Nephron (organoid): ENCODE measurements around the gene SPOUT1.
A peak's percentile ranks its signal among the peaks of the same experiment; 100 is the strongest.
"Not testable (repeated sequence)": the region's sequence is repeated elsewhere in the genome, so short reads cannot be mapped to it uniquely, and the experiment has no call there.

Experiments
- H3K27ac Mint-ChIP-seq, 3 experiments: 2 replicates each; pipeline ENCODE4 v1.8.0; 2020; ENCODE audit warnings: mixed read lengths in 3 of 3, mild to moderate bottlenecking in 2 of 3, moderate library complexity in 1 of 3
- H3K27me3 Mint-ChIP-seq: 2 replicates; pipeline ENCODE4 v1.8.0; 2021; ENCODE audit warnings: low read depth, mild to moderate bottlenecking, moderate library complexity, mixed read lengths
- H3K36me3 Mint-ChIP-seq: 2 replicates; pipeline ENCODE4 v1.8.0; 2020; ENCODE audit warnings: low read depth, mixed read lengths
- H3K4me1 Mint-ChIP-seq: 2 replicates; pipeline ENCODE4 v1.8.0; 2020; ENCODE audit warnings: mixed read lengths
- H3K4me3 Mint-ChIP-seq, 3 experiments: 2 replicates each; pipeline ENCODE4 v1.8.0; 2020; ENCODE audit warnings: mild to moderate bottlenecking in 3 of 3, mixed read lengths in 3 of 3, moderate library complexity in 2 of 3
- H3K9me3 Mint-ChIP-seq: 2 replicates; pipeline ENCODE4 v1.8.0; 2020; ENCODE audit warnings: mixed read lengths
- CTCF ChIP-seq, 3 experiments: fragments of 200-600 bp; sonication (generic); IDR thresholded peaks; one replicate each; pipeline ENCODE4 v1.5.0; 2021; ENCODE audit warnings: antibody characterized with exemption in 3 of 3; ENCODE audit not compliant: unreplicated experiment in 3 of 3

Gene SPOUT1

GRCh38 chr9:128785427-128785826 is 44.2 kb downstream of the SPOUT1 start:
- TF ChIP-seq CTCF (IDR thresholded peaks at IDR 0.05; ENCODE audit: unreplicated experiment in 3 of 3): no peak
- Mint-ChIP-seq H3K27me3 (no peaks in the 10 kb centered on the region), H3K4me3 (peak overlapping the region; percentile 57 to 69 (median 63)), H3K27ac (no peak overlapping the region), H3K4me1 (peaks cover 15% of the 10 kb centered on the region), H3K9me3 (peaks cover 5% of the 10 kb centered on the region), H3K36me3 (peaks cover 8% of the 10 kb centered on the region)

GRCh38 chr9:128782669-128783068 is 46.9 kb downstream of the SPOUT1 start:
- peaks cover 5% of the 10 kb centered on the region for H3K9me3 Mint-ChIP-seq
- H3K27ac Mint-ChIP-seq: peak overlapping the region in 2 of 3 experiments; percentile 70 to 85
- no peaks in the 10 kb centered on the region for H3K36me3 Mint-ChIP-seq
- no peaks in the 10 kb centered on the region for H3K27me3 Mint-ChIP-seq
- no peak overlapping the region for H3K4me3 Mint-ChIP-seq
- TF ChIP-seq CTCF (IDR thresholded peaks at IDR 0.05; ENCODE audit: unreplicated experiment in 3 of 3): no peak
- H3K4me1 Mint-ChIP-seq: peaks cover 9% of the 10 kb centered on the region

- Mint-ChIP-seq H3K27ac (no peak overlapping the region), H3K9me3 (peaks cover 5% of the 10 kb centered on the region), H3K27me3 (no peaks in the 10 kb centered on the region), H3K4me3 (no peak overlapping the region), H3K4me1 (peaks cover 7% of the 10 kb centered on the region), H3K36me3 (no peaks in the 10 kb centered on the region)
- TF ChIP-seq CTCF (IDR thresholded peaks at IDR 0.05; ENCODE audit: unreplicated experiment in 3 of 3): no peak
These were observed 48.2 kb downstream of the SPOUT1 start for GRCh38 chr9:128781187-128782070.

DNA sequence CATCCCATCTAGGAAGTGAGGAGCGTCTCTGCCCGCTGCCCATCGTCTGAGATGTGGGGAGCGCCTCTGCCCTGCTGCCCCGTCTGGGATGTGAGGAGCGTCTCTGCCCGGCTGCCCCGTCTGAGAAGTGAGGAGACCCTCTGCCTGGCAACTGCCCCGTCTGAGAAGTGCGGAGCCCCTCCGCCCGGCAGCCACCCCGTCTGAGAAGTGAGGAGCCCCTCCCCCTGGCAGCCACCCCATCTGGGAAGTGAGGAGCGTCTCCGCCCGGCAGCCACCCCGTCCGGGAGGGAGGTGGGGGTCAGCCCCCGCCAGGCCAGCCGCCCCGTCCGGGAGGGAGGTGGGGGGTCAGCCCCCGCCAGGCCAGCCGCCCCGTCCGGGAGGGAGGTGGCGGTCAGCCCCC is 49.5 kb downstream of the SPOUT1 start:
- H3K27me3 Mint-ChIP-seq, H3K9me3 Mint-ChIP-seq, H3K27ac Mint-ChIP-seq, H3K4me3 Mint-ChIP-seq, H3K4me1 Mint-ChIP-seq, H3K36me3 Mint-ChIP-seq: not testable (repeated sequence)

GRCh38 chr9:128774804-128775203 is 54.8 kb downstream of the SPOUT1 start:
- TF ChIP-seq CTCF (IDR thresholded peaks at IDR 0.05; ENCODE audit: unreplicated experiment in 3 of 3): no peak
- Mint-ChIP-seq H3K4me1 (peaks cover 12% of the 10 kb centered on the region), H3K9me3 (peaks cover 4% of the 10 kb centered on the region), H3K36me3 (peaks cover 4% of the 10 kb centered on the region), H3K27ac (no peak overlapping the region), H3K27me3 (no peaks in the 10 kb centered on the region), H3K4me3 (no peak overlapping the region)

GRCh38 chr9:128773049-128773448 is 56.5 kb downstream of the SPOUT1 start:
- peaks cover 4% of the 10 kb centered on the region for H3K36me3 Mint-ChIP-seq

More at GRCh38 chr9:128773049-128773448, 56.5 kb downstream of the SPOUT1 start:
- H3K27me3 Mint-ChIP-seq: no peaks in the 10 kb centered on the region
- no peak for TF ChIP-seq CTCF (IDR thresholded peaks at IDR 0.05; ENCODE audit: unreplicated experiment in 3 of 3)
- peak overlapping the region; percentile 90 to 99 (median 95) for H3K4me3 Mint-ChIP-seq
- peak overlapping the region in 2 of 3 experiments; percentile 52 to 95 for H3K27ac Mint-ChIP-seq
- H3K4me1 Mint-ChIP-seq: peaks cover 18% of the 10 kb centered on the region
- peaks cover 4% of the 10 kb centered on the region for H3K9me3 Mint-ChIP-seq
